ENCODE data around the gene SP3. TPM values are rescaled to one million over a fixed set of nuclear protein-coding genes. Genes with fewer than 3 reads are reported as not detected.
A peak's percentile ranks its signal among the peaks of the same experiment; 100 is the strongest.

Gene SP3
- total RNA-seq, 2 donors from 2014 or later: 41.0 to 42.8 TPM

DNA sequence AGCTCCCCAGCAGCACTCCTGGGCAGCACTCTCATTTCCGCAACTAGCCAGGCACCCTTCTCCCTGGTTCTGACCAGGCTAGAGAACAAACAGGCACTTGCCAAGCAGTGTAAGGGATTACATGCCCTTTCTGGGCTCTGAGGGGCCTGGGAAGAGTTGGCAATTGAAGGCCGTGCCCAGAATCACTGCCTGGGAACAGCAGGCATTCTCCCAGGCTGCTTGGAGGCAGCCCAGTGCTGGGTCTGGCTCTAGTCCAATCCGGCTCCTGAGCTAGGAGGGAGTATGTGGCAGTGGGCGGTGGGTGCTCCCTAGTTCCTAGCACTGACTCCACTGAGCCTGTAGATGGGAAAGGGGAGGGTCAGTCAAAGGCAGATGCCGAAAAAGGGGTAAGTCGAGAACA is 34.1 kb upstream of the SP3 start:
- peak overlapping the region; percentile 36 to 64 (median 56) for H3K27ac ChIP-seq
- H3K36me3 ChIP-seq (replicated peaks in 1 of 2; ENCODE audit: insufficient read depth in 1 of 2, low read depth in 2 of 2): no peaks in the 10 kb centered on the region

DNA sequence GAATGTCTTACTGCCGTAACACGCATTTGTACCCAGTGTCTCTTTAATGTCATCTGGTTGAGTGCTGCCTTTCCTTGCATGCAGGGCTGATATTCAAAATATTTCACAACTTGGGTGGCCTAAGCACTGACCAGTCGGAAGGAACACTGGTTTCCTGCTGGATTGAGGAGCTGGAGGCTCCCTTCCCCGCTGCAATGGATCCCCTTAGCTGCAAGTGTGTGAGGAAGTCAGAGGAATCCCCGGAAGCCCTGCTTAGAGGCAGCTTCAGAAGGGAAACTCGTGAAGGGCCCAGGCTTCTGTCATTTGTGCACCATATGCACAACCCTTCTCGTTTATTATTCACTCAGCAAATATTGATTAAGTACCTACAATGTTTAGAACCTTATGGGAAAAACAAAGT is 33.2 kb upstream of the SP3 start:
- Histone ChIP-seq H3K27me3 (no peaks in the 10 kb centered on the region), H3K36me3 (replicated peaks in 1 of 2; ENCODE audit: insufficient read depth in 1 of 2, low read depth in 2 of 2) (no peaks in the 10 kb centered on the region), H3K27ac (peak overlapping the region in 1 of 4 donors; percentile 64), H3K4me1 (peaks cover 38% of the 10 kb centered on the region), H3K9me3 (no peaks in the 10 kb centered on the region), H3K4me3 (no peak overlapping the region)
- TF ChIP-seq, protein P1, sequence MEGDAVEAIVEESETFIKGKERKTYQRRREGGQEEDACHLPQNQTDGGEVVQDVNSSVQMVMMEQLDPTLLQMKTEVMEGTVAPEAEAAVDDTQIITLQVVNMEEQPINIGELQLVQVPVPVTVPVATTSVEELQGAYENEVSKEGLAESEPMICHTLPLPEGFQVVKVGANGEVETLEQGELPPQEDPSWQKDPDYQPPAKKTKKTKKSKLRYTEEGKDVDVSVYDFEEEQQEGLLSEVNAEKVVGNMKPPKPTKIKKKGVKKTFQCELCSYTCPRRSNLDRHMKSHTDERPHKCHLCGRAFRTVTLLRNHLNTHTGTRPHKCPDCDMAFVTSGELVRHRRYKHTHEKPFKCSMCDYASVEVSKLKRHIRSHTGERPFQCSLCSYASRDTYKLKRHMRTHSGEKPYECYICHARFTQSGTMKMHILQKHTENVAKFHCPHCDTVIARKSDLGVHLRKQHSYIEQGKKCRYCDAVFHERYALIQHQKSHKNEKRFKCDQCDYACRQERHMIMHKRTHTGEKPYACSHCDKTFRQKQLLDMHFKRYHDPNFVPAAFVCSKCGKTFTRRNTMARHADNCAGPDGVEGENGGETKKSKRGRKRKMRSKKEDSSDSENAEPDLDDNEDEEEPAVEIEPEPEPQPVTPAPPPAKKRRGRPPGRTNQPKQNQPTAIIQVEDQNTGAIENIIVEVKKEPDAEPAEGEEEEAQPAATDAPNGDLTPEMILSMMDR (IDR thresholded peaks at IDR 0.05): no peak
- 61 to 64% methylated on average over 7 of the region's 7 CpGs for WGBS, 2 donors
- ATAC-seq (no peak), DNase-seq (peak in 1 of 4 donors; percentile 41)
- intact Hi-C loops (cut with DNase I): no loop called here

More for the DNA sequence above, 34.1 kb upstream of the SP3 start:
- ATAC-seq (peak; percentile 71), DNase-seq (peak; percentile 77 to 90 (median 83))
- TF ChIP-seq, protein P1 (IDR thresholded peaks at IDR 0.05): no peak
- TF ChIP-seq POLR2A (IDR thresholded peaks at IDR 0.05): no peak
- Histone ChIP-seq H3K4me1 (peaks cover 47% of the 10 kb centered on the region), H3K4me3 (no peak overlapping the region), H3K9me3 (no peaks in the 10 kb centered on the region), H3K27me3 (no peaks in the 10 kb centered on the region)
- intact Hi-C loops (cut with DNase I): no loop called here
- 55 to 76% methylated on average over 3 to 6 of the region's 6 CpGs for whole genome bisulfite sequencing, 2 donors

DNA sequence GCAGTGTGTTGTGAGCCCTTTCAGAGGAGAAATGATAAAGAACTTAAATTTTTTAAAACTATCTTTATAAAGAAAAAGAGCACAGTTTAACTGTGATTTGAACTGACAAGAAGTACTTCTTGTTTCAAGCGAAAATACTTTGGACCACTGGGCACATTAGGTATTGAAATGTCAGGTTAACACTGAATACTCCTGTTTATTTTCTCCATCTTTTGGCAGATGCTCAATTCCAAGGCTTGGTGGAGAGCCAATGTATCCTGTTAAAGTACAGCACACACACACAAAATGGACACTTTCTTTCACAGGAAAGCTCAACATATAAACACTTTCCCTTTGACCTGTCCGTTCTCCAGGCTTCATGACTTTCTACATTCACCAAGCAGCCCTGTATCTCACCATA is 32.6 kb upstream of the SP3 start:
- H3K27ac ChIP-seq: peak overlapping the region in 3 of 4 donors; percentile 17 to 64 (median 22)
- no peaks in the 10 kb centered on the region for H3K27me3 ChIP-seq
- DNase-seq: peak; percentile 39 to 74 (median 68)
- no peak for ATAC-seq
- 17 to 25% methylated on average over 2 of the region's 2 CpGs for WGBS, 2 donors
- TF ChIP-seq, protein P1 (IDR thresholded peaks at IDR 0.05): peak in 2 of 7 experiments; percentile 4 to 12
- TF ChIP-seq POLR2A (IDR thresholded peaks at IDR 0.05): no peak
- no peaks in the 10 kb centered on the region for H3K36me3 ChIP-seq (replicated peaks in 1 of 2; ENCODE audit: insufficient read depth in 1 of 2, low read depth in 2 of 2)
- no peaks in the 10 kb centered on the region for H3K9me3 ChIP-seq
- no peak overlapping the region for H3K4me3 ChIP-seq
- H3K4me1 ChIP-seq: peaks cover 34% of the 10 kb centered on the region
- intact Hi-C loops (cut with DNase I): no loop called here

DNA sequence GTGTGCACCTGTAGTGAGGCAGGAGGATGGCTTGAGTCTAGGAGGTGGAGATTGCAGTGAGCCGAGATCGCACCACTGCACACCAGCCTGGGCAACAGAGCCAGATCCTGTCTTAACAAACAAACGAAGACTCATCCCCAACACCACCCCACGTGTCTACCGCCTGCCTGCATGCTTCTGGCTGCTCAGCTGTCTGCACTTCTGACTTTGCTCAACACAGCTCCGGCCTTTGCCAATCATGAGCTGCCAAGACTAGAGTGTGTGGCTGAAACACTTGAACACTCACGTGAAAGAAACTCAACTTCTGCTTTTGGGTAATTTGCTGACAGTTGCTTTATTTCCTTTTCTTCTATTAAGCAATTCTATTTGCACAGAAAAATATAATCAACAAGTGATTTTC is 32.1 kb upstream of the SP3 start:
- peak; percentile 44 for ATAC-seq
- no peak for TF ChIP-seq POLR2A (IDR thresholded peaks at IDR 0.05)
- TF ChIP-seq, protein P1 (IDR thresholded peaks at IDR 0.05): no peak
- no peak overlapping the region for H3K4me3 ChIP-seq
- intact Hi-C loops (cut with DNase I): no loop called here
- H3K36me3 ChIP-seq (replicated peaks in 1 of 2; ENCODE audit: insufficient read depth in 1 of 2, low read depth in 2 of 2): no peaks in the 10 kb centered on the region
- H3K27me3 ChIP-seq: no peaks in the 10 kb centered on the region
- H3K27ac ChIP-seq: peak overlapping the region in 3 of 4 donors; percentile 9 to 64 (median 22)
- peak; percentile 31 to 84 (median 55) for DNase-seq
- WGBS, 2 donors: 48 to 69% methylated on average over 7 of the region's 7 CpGs
- peaks cover 36% of the 10 kb centered on the region for H3K4me1 ChIP-seq
- no peaks in the 10 kb centered on the region for H3K9me3 ChIP-seq

DNA sequence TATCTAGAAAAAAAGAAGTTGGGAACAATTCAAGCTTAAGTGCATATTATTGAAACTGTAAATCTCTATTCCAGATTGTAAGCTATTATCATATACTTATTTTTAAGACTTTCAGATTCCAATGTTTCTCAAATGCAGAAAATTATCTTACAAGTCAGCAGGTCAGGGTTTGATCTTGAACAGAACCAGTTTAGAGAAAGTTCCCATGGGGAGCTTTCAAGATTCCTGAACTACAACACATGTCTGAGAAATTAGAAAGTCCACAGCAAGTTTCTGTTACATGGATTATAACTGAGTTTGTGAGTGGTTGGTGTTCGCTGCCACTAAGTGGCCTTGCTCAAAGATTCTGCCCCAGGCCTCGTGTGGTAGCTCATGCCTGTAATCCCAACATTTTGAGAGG is 31.6 kb upstream of the SP3 start:
- no peak for DNase-seq
- Histone ChIP-seq H3K9me3 (no peaks in the 10 kb centered on the region), H3K27ac (peak overlapping the region in 3 of 4 donors; percentile 9 to 49 (median 22)), H3K27me3 (no peaks in the 10 kb centered on the region), H3K36me3 (replicated peaks in 1 of 2; ENCODE audit: insufficient read depth in 1 of 2, low read depth in 2 of 2) (no peaks in the 10 kb centered on the region), H3K4me3 (no peak overlapping the region), H3K4me1 (peaks cover 41% of the 10 kb centered on the region)
- no peak for ATAC-seq
- intact Hi-C loops (cut with DNase I): no loop called here
- TF ChIP-seq, protein P1 (IDR thresholded peaks at IDR 0.05): no peak
- no peak for TF ChIP-seq POLR2A (IDR thresholded peaks at IDR 0.05)
- 75 to 95% methylated on average over 2 of the region's 2 CpGs for WGBS, 2 donors

Measured in body of pancreas (tissue), 4 donors.